OCI-LY1 (cell line): ENCODE data around the gene EYS.

ENCODE experiments used
- H2AFZ ChIP-seq: fragments of 200-600 bp; sonication (generic), shearing (Covaris generic); 2 replicates; pipeline ENCODE4 v1.6.0; 2014; ENCODE audit warnings: antibody characterized with exemption, mild to moderate bottlenecking, low read length
- H3F3A ChIP-seq: fragments of 200-600 bp; sonication (generic), shearing (Covaris generic); 2 replicates; pipeline ENCODE4 v1.6.0; 2014; ENCODE audit warnings: mild to moderate bottlenecking, antibody characterized with exemption, low read length, moderate library complexity; ENCODE audit not compliant: insufficient read depth
- H3K27ac ChIP-seq: fragments of 200-600 bp; sonication (generic); 2 replicates; pipeline ENCODE4 v1.5.1; 2014; ENCODE audit warnings: low read length, mixed run types, mild to moderate bottlenecking, low read depth; ENCODE audit not compliant: poor library complexity, severe bottlenecking
- H3K27me3 ChIP-seq: fragments of 200-600 bp; sonication (generic); 2 replicates; pipeline ENCODE4 v1.6.0; 2014; ENCODE audit warnings: antibody characterized with exemption, mild to moderate bottlenecking, low read length, moderate library complexity; ENCODE audit not compliant: insufficient read depth
- H3K36me3 ChIP-seq: fragments of 200-600 bp; sonication (generic); 2 replicates; pipeline ENCODE4 v1.6.1; 2014; ENCODE audit warnings: mild to moderate bottlenecking, antibody characterized with exemption, low read length, moderate library complexity, mixed read lengths; ENCODE audit not compliant: insufficient read depth
- H3K4me1 ChIP-seq: fragments of 200-600 bp; sonication (generic); 2 replicates; pipeline ENCODE4 v1.5.1; 2014; ENCODE audit warnings: mild to moderate bottlenecking, low read length, moderate library complexity; ENCODE audit not compliant: insufficient read depth, severe bottlenecking
- H3K4me2 ChIP-seq: fragments of 200-600 bp; sonication (generic), shearing (Covaris generic); 2 replicates; pipeline ENCODE4 v1.6.1; 2014; ENCODE audit warnings: low read length
- H3K4me3 ChIP-seq: fragments of 200-600 bp; sonication (generic); 2 replicates; pipeline ENCODE4 v1.5.1; 2014; ENCODE audit warnings: low read length, low read depth, mild to moderate bottlenecking, mixed read lengths; ENCODE audit not compliant: poor library complexity, severe bottlenecking
- H3K79me2 ChIP-seq: fragments of 200-600 bp; shearing (Covaris generic); 2 replicates; pipeline ENCODE4 v1.6.1; 2016; ENCODE audit warnings: mixed run types, low read length, mixed read lengths; ENCODE audit not compliant: insufficient read depth
- H3K9ac ChIP-seq: fragments of 200-600 bp; sonication (generic), shearing (Covaris generic); 2 replicates; pipeline ENCODE4 v1.6.1; 2014; ENCODE audit warnings: mild to moderate bottlenecking, low read length, mixed read lengths
- H3K9me2 ChIP-seq: fragments of 200-600 bp; sonication (generic), shearing (Covaris generic); 2 replicates; pipeline ENCODE4 v1.6.1; 2014; ENCODE audit warnings: low read depth, mild to moderate bottlenecking, low read length, mixed read lengths
- H3K9me3 ChIP-seq: fragments of 200-600 bp; shearing (Covaris generic); 2 replicates; pipeline ENCODE4 v1.6.1; 2014; ENCODE audit warnings: low read length, mixed read lengths
- H4K20me1 ChIP-seq: fragments of 200-600 bp; sonication (generic), shearing (Covaris generic); 2 replicates; pipeline ENCODE4 v1.6.0; 2016; ENCODE audit warnings: mild to moderate bottlenecking, low read length; ENCODE audit not compliant: insufficient read depth
- EZH2 ChIP-seq: fragments of 200-600 bp; sonication (generic), shearing (Covaris generic); IDR thresholded peaks from 2 replicates; pipeline ENCODE4 v1.8.0; 2017; ENCODE audit warnings: borderline replicate concordance, mixed run types, mild to moderate bottlenecking, antibody characterized with exemption, low read length, moderate library complexity, mixed read lengths
- TF ChIP-seq, protein P1 (sequence below): fragments of 200-600 bp; sonication (generic), shearing (Covaris generic); IDR thresholded peaks from 2 replicates; pipeline ENCODE4 v1.5.1; 2017; ENCODE audit warnings: mild to moderate bottlenecking, antibody characterized with exemption, low read length, moderate library complexity, mixed read lengths

The EYS gene

DNA sequence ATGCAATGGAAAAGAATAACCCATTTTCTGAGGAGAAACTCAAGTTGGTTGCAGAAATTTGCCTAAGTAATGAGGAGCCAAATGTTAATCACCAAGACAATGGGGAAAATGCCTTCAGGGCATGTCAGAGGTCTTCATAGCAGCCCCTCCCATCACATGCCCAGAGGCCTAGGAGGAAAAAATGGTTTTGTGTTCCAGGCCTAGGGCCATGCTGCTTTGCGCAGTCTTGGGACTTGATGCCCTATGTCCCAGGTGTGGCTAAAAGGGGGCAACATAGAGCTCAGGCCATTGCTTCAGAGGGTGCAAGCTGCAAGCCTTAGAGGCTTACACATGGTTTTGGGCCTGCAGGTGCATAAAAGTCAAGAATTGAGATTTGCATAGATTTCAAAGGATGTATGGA, 485.9 kb downstream of the EYS start:
- H3K4me1 ChIP-seq: no peaks in the 10 kb centered on the region
- no peaks in the 10 kb centered on the region for H4K20me1 ChIP-seq
- no peaks in the 10 kb centered on the region for H3K9me2 ChIP-seq
- H3F3A ChIP-seq: no peaks in the 10 kb centered on the region
- no peaks in the 10 kb centered on the region for H3K79me2 ChIP-seq
- H2AFZ ChIP-seq: no peak overlapping the region
- no peaks in the 10 kb centered on the region for H3K36me3 ChIP-seq
- no peak for TF ChIP-seq EZH2
- TF ChIP-seq, protein P1, sequence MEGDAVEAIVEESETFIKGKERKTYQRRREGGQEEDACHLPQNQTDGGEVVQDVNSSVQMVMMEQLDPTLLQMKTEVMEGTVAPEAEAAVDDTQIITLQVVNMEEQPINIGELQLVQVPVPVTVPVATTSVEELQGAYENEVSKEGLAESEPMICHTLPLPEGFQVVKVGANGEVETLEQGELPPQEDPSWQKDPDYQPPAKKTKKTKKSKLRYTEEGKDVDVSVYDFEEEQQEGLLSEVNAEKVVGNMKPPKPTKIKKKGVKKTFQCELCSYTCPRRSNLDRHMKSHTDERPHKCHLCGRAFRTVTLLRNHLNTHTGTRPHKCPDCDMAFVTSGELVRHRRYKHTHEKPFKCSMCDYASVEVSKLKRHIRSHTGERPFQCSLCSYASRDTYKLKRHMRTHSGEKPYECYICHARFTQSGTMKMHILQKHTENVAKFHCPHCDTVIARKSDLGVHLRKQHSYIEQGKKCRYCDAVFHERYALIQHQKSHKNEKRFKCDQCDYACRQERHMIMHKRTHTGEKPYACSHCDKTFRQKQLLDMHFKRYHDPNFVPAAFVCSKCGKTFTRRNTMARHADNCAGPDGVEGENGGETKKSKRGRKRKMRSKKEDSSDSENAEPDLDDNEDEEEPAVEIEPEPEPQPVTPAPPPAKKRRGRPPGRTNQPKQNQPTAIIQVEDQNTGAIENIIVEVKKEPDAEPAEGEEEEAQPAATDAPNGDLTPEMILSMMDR: no peak
- no peaks in the 10 kb centered on the region for H3K9me3 ChIP-seq
- H3K9ac ChIP-seq: no peak overlapping the region
- no peak overlapping the region for H3K4me2 ChIP-seq
- H3K27me3 ChIP-seq: no peaks in the 10 kb centered on the region
- no peak overlapping the region for H3K27ac ChIP-seq
- H3K4me3 ChIP-seq: no peak overlapping the region

DNA sequence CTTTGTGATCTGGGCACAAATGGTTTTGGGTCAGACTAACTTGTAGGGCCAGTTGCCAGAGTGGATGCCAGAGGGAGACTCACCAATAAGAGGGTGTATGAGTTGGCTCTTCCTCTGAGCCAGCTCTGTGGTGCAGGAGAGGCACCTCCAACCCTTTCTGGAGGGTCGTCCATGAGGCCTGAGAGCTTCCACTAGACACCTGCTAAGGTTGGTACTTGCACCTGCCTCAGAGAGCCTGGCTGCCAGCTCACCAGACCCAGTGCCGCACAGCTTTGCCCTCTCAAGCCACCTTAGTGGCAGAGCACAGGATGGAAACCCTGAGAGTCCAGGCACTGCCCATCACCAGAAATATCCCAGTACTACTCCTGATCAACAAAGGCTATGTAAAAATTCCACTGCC, 504.3 kb downstream of the EYS start:
- Histone ChIP-seq H3K27ac (no peak overlapping the region), H3K4me1 (no peaks in the 10 kb centered on the region), H3K9me2 (no peaks in the 10 kb centered on the region), H3K36me3 (no peaks in the 10 kb centered on the region), H3K4me2 (no peak overlapping the region), H3K9ac (no peak overlapping the region), H3F3A (no peaks in the 10 kb centered on the region), H3K27me3 (no peaks in the 10 kb centered on the region), H3K4me3 (no peak overlapping the region), H3K9me3 (no peaks in the 10 kb centered on the region), H3K79me2 (no peaks in the 10 kb centered on the region), H2AFZ (no peak overlapping the region), H4K20me1 (no peaks in the 10 kb centered on the region)
- TF ChIP-seq EZH2: no peak
- TF ChIP-seq, protein P1: no peak

DNA sequence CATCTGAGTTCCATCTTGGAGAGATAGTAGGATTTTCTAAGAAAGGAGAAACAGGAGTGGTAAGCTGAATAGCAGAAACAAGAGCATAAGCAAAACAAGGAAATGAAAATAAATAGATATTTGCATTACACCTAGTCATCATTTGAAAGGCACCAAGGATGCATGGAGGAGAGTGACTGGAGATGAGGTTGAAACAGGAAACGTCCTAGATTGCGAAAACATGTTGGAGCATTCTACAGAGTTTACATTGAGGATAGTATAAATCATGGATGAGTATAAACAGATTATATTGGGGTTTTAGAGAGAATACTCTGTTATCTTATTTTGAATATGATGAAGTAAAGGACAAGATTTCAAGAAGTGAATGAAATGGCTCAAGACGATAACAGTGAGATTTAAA, 507.3 kb downstream of the EYS start:
- no peak overlapping the region for H3K4me2 ChIP-seq
- TF ChIP-seq, protein P1: no peak
- TF ChIP-seq EZH2: no peak
- no peak overlapping the region for H3K4me3 ChIP-seq
- no peaks in the 10 kb centered on the region for H3K27me3 ChIP-seq
- no peaks in the 10 kb centered on the region for H3K4me1 ChIP-seq
- no peaks in the 10 kb centered on the region for H3K9me3 ChIP-seq
- H3K9ac ChIP-seq: no peak overlapping the region
- H4K20me1 ChIP-seq: no peaks in the 10 kb centered on the region
- no peaks in the 10 kb centered on the region for H3K36me3 ChIP-seq
- no peaks in the 10 kb centered on the region for H3K9me2 ChIP-seq
- H3K27ac ChIP-seq: no peak overlapping the region
- no peak overlapping the region for H2AFZ ChIP-seq
- no peaks in the 10 kb centered on the region for H3K79me2 ChIP-seq
- H3F3A ChIP-seq: no peaks in the 10 kb centered on the region
